CD14-positive monocyte (primary cell): ENCODE data around the gene XIST. TPM values are rescaled to one million over a fixed set of nuclear protein-coding genes. Genes with fewer than 3 reads are reported as not detected.

Experiments used
- DNase-seq, 3 donors: peaks; one replicate each; pipeline ENCODE4 v3.0.0-alpha.2; 2011 to 2022
- H2AFZ ChIP-seq: 2 replicates; pipeline ENCODE4 v1.6.0; 2012; ENCODE audit warnings: mild to moderate bottlenecking, low read depth, low read length, inconsistent platforms; ENCODE audit not compliant: insufficient read depth, poor library complexity, severe bottlenecking
- H3K27ac ChIP-seq, 2 donors: 1 replicate in 1 of 2; 2 replicates in 1 of 2; pipeline ENCODE4 v1.5.1; 2012 to 2013; ENCODE audit warnings: low read length in 2 of 2, control low read depth in 1 of 2, inconsistent platforms in 1 of 2, low read depth in 1 of 2, mild to moderate bottlenecking in 1 of 2
- H3K27me3 ChIP-seq, 2 donors: one replicate each; pipeline versions ENCODE4 v1.6.0 to v1.6.1; 2011 to 2013; ENCODE audit warnings: low read length in 2 of 2; ENCODE audit not compliant: control insufficient read depth in 2 of 2, insufficient read depth in 2 of 2
- H3K36me3 ChIP-seq, 2 donors: replicated peaks in 1 of 2; 1 replicate in 1 of 2; 2 replicates in 1 of 2; pipeline versions ENCODE4 v1.5.1 to v1.6.1; 2012 to 2013; ENCODE audit warnings: low read length in 2 of 2, control low read depth in 1 of 2, inconsistent platforms in 1 of 2, mild to moderate bottlenecking in 1 of 2; ENCODE audit not compliant: insufficient read depth in 2 of 2, control insufficient read depth in 1 of 2
- H3K4me1 ChIP-seq, 2 donors: 1 replicate in 1 of 2; 2 replicates in 1 of 2; pipeline versions ENCODE4 v1.5.1 to v1.6.1; 2012 to 2013; ENCODE audit warnings: low read length in 2 of 2, control low read depth in 1 of 2, inconsistent platforms in 1 of 2, mild to moderate bottlenecking in 1 of 2, moderate library complexity in 1 of 2; ENCODE audit not compliant: insufficient read depth in 2 of 2, control insufficient read depth in 1 of 2
- H3K4me2 ChIP-seq: replicated peaks from 2 replicates; pipeline ENCODE3; 2012; ENCODE audit warnings: low read length, moderate library complexity, mild to moderate bottlenecking; ENCODE audit not compliant: poor library complexity, severe bottlenecking; ENCODE audit errors: extremely low read depth
- H3K4me3 ChIP-seq, 3 experiments: fragments of 200-600 bp in 1 of 3; sonication (generic) in 1 of 3; replicated peaks in 1 of 3; 1 replicate in 2 of 3; 2 replicates in 1 of 3; pipeline ENCODE4 v1.5.1; 2011 to 2013; ENCODE audit warnings: low read length in 3 of 3, mild to moderate bottlenecking in 3 of 3, control low read depth in 2 of 3, low read depth in 2 of 3, inconsistent platforms in 1 of 3, moderate library complexity in 1 of 3
- H3K79me2 ChIP-seq: 2 replicates; pipeline ENCODE4 v1.6.0; 2012; ENCODE audit warnings: mild to moderate bottlenecking, control low read depth, inconsistent platforms, low read length, moderate library complexity; ENCODE audit not compliant: insufficient read depth
- H3K9ac ChIP-seq: 2 replicates; pipeline ENCODE4 v1.6.0; 2017; ENCODE audit warnings: low read length, mild to moderate bottlenecking; ENCODE audit not compliant: insufficient read depth, poor library complexity, severe bottlenecking
- H3K9me3 ChIP-seq, 2 donors: replicated peaks in 1 of 2; 1 replicate in 1 of 2; 2 replicates in 1 of 2; pipeline versions ENCODE4 v1.5.1 to v1.6.1; 2012 to 2013; ENCODE audit warnings: low read length in 2 of 2, control low read depth in 1 of 2; ENCODE audit not compliant: control insufficient read depth in 1 of 2, insufficient read depth in 1 of 2
- H4K20me1 ChIP-seq: 2 replicates; pipeline ENCODE4 v1.6.0; 2012; ENCODE audit warnings: mild to moderate bottlenecking, low read length, control low read depth, moderate library complexity; ENCODE audit not compliant: insufficient read depth
- H3K27ac Mint-ChIP-seq, 7 donors: one replicate each; pipeline ENCODE4 v1.8.0; 2020; ENCODE audit warnings: mild to moderate bottlenecking in 7 of 7, mixed read lengths in 7 of 7, moderate library complexity in 6 of 7, inconsistent platforms in 2 of 7
- H3K27me3 Mint-ChIP-seq, 3 donors: one replicate each; pipeline ENCODE4 v1.8.0; 2021 to 2022; ENCODE audit warnings: low read depth in 3 of 3, mild to moderate bottlenecking in 3 of 3, mixed read lengths in 3 of 3, moderate library complexity in 3 of 3, inconsistent platforms in 1 of 3
- H3K36me3 Mint-ChIP-seq, 2 donors: one replicate each; pipeline ENCODE4 v1.8.0; 2020; ENCODE audit warnings: mixed read lengths in 2 of 2, inconsistent platforms in 1 of 2, mild to moderate bottlenecking in 1 of 2
- H3K4me1 Mint-ChIP-seq: one replicate; pipeline ENCODE4 v1.8.0; 2020; ENCODE audit warnings: mild to moderate bottlenecking, mixed read lengths
- H3K4me3 Mint-ChIP-seq, 2 donors: one replicate each; pipeline ENCODE4 v1.8.0; 2020; ENCODE audit warnings: mild to moderate bottlenecking in 2 of 2, mixed read lengths in 2 of 2, moderate library complexity in 1 of 2
- H3K9me3 Mint-ChIP-seq, 7 donors: one replicate each; pipeline ENCODE4 v1.8.0; 2020 to 2022; ENCODE audit warnings: mixed read lengths in 7 of 7, mild to moderate bottlenecking in 6 of 7, moderate library complexity in 6 of 7, inconsistent platforms in 2 of 7
- CTCF ChIP-seq: fragments of 200-600 bp; IDR thresholded peaks from one replicate; pipeline ENCODE4 v1.8.0; 2022; ENCODE audit warnings: antibody characterized with exemption, mild to moderate bottlenecking
- WGBS: methylation state at CpG from one replicate; pipeline ENCODE4 v1.1.5; 2013; ENCODE audit warnings: missing lambda C conversion rate; ENCODE audit not compliant: insufficient coverage; 5-methylcytosine and 5-hydroxymethylcytosine counted together
- intact Hi-C, 2 donors: fragments of 100-400 bp; cut with micrococcal nuclease; formaldehyde crosslinking; loops; one replicate each; pipeline versions ENCODE4 v1.15.0 to v1.15.1; 2023
- polyA plus RNA-seq, 3 donors: library from polyadenylated mRNA; depleted of rRNA in 1 of 3; unstranded in 2 of 3; stranded (reverse) in 1 of 3; fragments of 300-500 nt in 2 of 3; fragments of >200 nt in 1 of 3; fragmentation: Illumina TruSeq in 2 of 3; gene quantifications; 1 replicate in 2 of 3; 2 replicates in 1 of 3; pipeline ENCODE4 v1.2.3, GENCODE V29; 2012 to 2021

The XIST gene
- polyA plus RNA-seq, 3 donors: 2.2 to 192 (median 3.8) TPM

GRCh38 chrX:73825569-73825968 lies 26.9 kb downstream of the XIST start:
- Mint-ChIP-seq H3K36me3 (peaks cover 0 to 66% of the 10 kb centered on the region in 2 donors), H3K4me1 (peaks cover 16% of the 10 kb centered on the region), H3K4me3 (no peak overlapping the region), H3K27me3 (peaks cover 0 to 9% (median 0%) of the 10 kb centered on the region in 3 donors), H3K27ac (no peak overlapping the region), H3K9me3 (peaks cover 0 to 1% (median 0%) of the 10 kb centered on the region in 7 donors)
- TF ChIP-seq CTCF: no peak
- peaks cover 0 to 96% of the 10 kb centered on the region in 2 donors for H3K36me3 ChIP-seq
- DNase-seq: no peak
- no peak overlapping the region for H2AFZ ChIP-seq
- peaks cover 2 to 4% of the 10 kb centered on the region in 2 donors for H3K4me1 ChIP-seq
- no peaks in the 10 kb centered on the region for H3K27me3 ChIP-seq
- H3K4me2 ChIP-seq: no peak overlapping the region
- H3K4me3 ChIP-seq: no peak overlapping the region
- no peak overlapping the region for H3K9ac ChIP-seq
- WGBS: no CpG with 5 or more reads among the region's 1 CpG
- no peaks in the 10 kb centered on the region for H3K9me3 ChIP-seq
- peaks cover 80% of the 10 kb centered on the region for H4K20me1 ChIP-seq
- peaks cover 4% of the 10 kb centered on the region for H3K79me2 ChIP-seq
- H3K27ac ChIP-seq: no peak overlapping the region
- intact Hi-C loops: no loop called here

DNA sequence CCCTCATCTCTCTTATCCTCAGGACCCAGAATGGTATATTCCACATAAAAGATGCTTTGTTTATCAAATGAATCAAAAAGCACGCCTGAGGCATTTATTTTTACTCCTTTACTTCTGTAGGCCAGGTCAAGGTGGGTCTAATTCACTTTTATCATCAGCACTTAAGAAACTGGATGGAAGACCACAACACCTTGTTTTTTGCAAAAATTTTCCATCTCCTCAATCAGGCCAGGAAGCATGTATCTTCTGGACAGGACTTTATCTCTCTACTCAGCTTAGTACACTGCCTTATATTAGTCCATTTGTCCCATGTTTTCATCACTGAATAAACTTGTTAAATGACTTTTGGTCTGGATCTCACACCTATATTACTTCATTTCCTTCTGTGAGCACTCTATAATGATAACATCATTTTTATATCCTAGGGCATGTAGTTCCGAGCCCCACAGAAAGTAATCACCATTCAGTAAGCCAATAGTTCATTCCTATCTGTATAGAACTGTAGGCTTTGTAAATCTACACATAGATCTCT lies 29.0 kb downstream of the XIST start:
- H3K27me3 Mint-ChIP-seq: peaks cover 0 to 9% (median 2%) of the 10 kb centered on the region in 3 donors
- intact Hi-C loops: no loop called here
- Histone ChIP-seq H3K4me1 (no peaks in the 10 kb centered on the region), H3K27ac (no peak overlapping the region), H2AFZ (no peak overlapping the region), H3K36me3 (peaks cover 0 to 80% of the 10 kb centered on the region in 2 donors), H3K4me3 (no peak overlapping the region), H3K9ac (no peak overlapping the region), H3K79me2 (no peaks in the 10 kb centered on the region), H3K27me3 (no peaks in the 10 kb centered on the region), H3K9me3 (no peaks in the 10 kb centered on the region), H3K4me2 (no peak overlapping the region), H4K20me1 (peaks cover 60% of the 10 kb centered on the region)
- peaks cover 0 to 4% (median 0%) of the 10 kb centered on the region in 7 donors for H3K9me3 Mint-ChIP-seq
- DNase-seq: no peak
- no peak overlapping the region for H3K4me3 Mint-ChIP-seq
- no peak for TF ChIP-seq CTCF
- WGBS: no CpG with 5 or more reads among the region's 2 CpGs
- peaks cover 0 to 57% of the 10 kb centered on the region in 2 donors for H3K36me3 Mint-ChIP-seq
- no peak overlapping the region for H3K27ac Mint-ChIP-seq
- peaks cover 4% of the 10 kb centered on the region for H3K4me1 Mint-ChIP-seq
